Fibroblast of peridontal ligament (primary cell): ENCODE data around the gene FGFR4.
"Not testable (repeated sequence)": the region's sequence is repeated elsewhere in the genome, so short reads cannot be mapped to it uniquely, and the experiment has no call there.

Experiments
- DNase-seq: peaks from one replicate; pipeline ENCODE4 v3.0.0-alpha.2; 2010; ENCODE audit errors: extremely low read depth

Gene FGFR4

DNA sequence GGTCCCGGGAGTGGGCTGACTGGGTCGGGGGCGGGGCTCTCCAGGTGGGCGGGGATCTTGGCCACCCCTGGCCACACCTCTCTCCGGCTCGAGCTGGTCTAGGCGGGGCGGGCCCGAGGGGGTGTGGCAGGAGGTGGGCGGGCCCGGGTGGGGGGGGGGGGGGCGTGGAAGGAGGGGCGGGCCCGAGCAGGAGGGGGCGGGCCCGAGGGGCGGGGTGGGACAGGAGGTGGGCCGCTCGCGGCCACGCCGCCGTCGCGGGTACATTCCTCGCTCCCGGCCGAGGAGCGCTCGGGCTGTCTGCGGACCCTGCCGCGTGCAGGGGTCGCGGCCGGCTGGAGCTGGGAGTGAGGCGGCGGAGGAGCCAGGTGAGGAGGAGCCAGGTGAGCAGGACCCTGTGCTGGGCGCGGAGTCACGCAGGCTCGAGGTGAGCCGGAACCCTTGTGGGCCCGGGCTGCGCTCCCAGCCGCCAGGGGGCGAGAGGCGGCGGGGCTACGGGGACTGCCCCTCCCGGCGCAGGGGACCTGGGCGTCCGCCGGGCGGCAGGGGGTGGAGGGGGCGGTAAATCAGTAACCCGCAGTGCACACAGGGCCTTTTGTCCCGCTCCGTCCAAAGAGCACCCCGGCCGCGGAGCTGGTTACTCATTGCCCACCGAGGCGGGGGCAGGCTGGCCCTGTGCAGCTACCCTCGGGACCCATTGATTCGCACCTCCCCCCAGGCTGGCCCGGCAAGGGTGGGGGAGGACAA lies at the start of gene FGFR4:
Gene FGFR4 (plus strand): TSS at position 262 of the 744 bp plus-strand sequence. CDS start 2,688 bp downstream, outside the sequence.
- DNase-seq: no peak

GRCh38 chr5:177036921-177037320 lies 49.8 kb upstream of the FGFR4 start:
- no peak for DNase-seq

GRCh38 chr5:177040814-177041420 lies 45.8 kb upstream of the FGFR4 start:
- peak; percentile 98 for DNase-seq

DNA sequence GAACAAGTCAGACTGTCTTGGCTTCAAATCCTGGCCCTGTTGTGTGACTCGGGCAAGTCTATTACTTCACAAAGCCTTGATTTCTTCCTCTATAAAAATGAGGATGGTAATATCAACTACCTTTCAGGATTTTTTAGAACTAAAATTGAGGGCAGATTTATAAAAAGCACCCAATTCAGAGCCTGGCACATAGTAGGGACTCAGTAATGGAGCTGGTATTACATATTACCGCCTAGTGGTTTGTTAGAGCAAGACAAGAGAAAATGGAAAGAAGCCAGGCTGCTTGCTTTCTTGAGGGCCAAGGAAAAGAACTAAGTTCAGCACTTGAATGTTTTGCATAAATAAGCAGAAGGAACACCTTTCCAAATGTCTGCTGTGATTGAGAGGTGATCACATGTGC lies 44.8 kb upstream of the FGFR4 start:
- no peak for DNase-seq

GRCh38 chr5:177043114-177043513 lies 43.6 kb upstream of the FGFR4 start:
- DNase-seq: no peak

GRCh38 chr5:177043958-177044357 lies 42.8 kb upstream of the FGFR4 start:
- no peak for DNase-seq

DNA sequence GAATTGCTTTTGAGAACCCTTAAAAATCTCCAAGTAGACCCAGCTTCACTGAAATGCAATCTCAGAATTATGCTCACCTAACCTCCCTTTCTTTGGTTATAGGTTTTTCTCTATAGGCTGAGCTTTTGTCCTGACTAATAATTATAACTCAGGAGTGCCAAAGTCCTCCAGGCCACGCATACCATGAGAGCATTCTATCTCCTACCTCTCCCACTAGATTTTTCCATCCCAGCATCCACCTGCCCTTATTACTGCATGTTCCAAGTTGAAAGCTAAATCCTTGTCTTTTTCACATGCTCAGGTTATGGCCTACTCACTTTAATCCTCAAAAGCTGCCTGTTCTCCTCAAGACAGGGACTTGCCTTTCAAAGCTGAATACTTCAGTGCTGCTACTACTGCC lies 42.1 kb upstream of the FGFR4 start:
- no peak for DNase-seq

- no peak for DNase-seq
Measured at GRCh38 chr5:177045631-177046030, 41.1 kb upstream of the FGFR4 start.

DNA sequence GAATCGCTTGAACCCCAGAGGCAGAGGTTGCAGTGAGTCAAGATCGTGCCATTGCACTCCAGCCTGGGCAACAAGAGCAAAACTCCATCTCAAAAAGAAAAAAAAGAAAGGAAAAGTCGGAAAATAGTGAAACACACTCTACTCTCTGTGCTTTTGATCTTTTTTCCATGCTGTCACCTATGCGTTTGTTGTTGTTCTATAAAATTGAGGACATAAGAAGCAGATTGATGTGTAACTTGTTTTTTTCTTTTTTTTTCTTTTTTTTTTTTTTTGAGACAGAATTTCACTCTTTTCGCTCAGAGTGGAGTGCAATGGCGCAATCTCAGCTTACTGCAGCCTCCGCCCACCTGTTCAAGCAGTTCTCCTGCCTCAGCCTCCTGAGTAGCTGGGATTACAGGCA lies 38.2 kb upstream of the FGFR4 start:
- DNase-seq: not testable (repeated sequence)

DNA sequence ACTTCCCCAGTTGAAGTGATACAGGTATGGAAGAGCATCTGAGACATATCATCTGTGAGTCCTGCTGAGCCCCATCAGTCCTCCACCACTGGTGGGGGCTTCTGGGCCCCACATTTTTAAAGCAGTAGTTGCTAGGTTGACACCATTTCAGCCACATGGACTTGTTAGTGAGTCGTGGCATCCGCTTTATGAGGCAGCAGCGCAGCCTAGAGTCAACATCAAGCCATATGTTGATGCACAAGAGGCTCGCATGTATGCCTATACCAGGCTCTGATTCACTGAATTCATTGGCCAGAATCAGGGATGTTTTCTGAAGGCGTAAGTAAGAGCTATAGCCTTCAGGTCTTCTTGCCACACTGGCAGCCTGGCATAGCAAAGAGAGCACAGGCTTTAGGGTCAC lies 37.4 kb upstream of the FGFR4 start:
- DNase-seq: no peak

- DNase-seq: no peak
Measured at GRCh38 chr5:177064500-177065277, 22.0 kb upstream of the FGFR4 start.

- no peak for DNase-seq
Measured at GRCh38 chr5:177065491-177065890, 21.2 kb upstream of the FGFR4 start.

GRCh38 chr5:177066224-177066623 lies 20.5 kb upstream of the FGFR4 start:
- DNase-seq: no peak

- DNase-seq: no peak
Measured at GRCh38 chr5:177067503-177067902, 19.2 kb upstream of the FGFR4 start.

- DNase-seq: no peak
Measured at GRCh38 chr5:177070536-177071191, 16.1 kb upstream of the FGFR4 start.

DNA sequence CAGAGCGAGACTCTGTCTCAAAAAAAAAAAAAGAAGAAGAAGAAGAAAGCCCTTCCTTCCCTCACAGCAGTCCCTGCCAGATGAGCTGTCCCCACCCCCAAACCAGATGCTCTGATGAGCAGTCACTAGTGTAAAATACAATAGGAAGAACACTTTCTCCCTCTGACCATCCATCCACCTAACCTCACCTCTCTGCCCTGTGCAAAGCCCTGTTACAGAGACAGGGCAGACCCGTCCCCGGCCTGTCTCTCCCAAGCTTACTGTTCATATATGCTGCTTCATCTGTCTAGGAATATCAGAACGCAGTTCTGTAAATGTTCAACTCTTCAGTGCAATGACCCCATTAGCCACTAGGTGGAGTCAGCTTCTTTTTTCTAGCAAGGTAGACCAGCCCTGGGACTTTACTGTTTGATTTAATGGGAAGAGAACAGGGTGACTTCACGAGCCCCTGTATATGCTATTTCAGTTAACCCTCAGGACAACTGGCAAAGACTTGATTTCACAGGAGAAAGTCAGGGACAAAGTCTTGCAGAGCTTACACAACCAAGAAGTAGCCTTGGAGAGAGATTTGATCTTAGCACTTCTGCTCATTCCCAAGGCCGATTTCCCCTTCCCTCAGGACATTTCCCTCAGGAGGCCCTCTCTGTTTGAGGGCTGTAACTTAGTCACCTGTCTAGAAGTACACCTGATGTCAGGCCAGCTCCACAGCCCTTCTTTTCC lies 14.9 kb upstream of the FGFR4 start:
- peak; percentile 90 for DNase-seq

GRCh38 chr5:177077335-177077734 lies 9.4 kb upstream of the FGFR4 start:
- no peak for DNase-seq

GRCh38 chr5:177079606-177080005 lies 7.1 kb upstream of the FGFR4 start:
- no peak for DNase-seq

GRCh38 chr5:177080265-177080664 lies 6.5 kb upstream of the FGFR4 start:
- DNase-seq: no peak

DNA sequence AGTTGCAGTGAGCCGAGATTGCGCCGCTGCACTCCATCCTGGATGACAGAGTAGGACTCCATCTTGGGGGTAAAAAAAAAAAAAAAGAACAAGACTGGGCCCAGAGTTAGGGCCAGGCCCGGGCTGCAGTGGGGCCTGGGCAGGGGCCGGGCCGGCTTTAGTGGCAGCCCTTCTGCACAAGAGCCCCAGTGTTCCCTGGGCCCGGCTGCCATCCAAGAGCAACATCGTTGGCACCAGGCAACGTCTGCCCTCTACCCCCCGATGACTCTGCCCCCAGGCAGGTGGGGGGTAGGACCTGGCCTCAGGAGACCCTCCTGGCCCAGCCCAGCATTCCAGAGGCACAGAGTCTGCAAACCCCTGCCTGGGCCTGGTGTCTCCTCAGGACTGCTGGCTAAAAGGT lies 4.9 kb upstream of the FGFR4 start:
- no peak for DNase-seq

DNA sequence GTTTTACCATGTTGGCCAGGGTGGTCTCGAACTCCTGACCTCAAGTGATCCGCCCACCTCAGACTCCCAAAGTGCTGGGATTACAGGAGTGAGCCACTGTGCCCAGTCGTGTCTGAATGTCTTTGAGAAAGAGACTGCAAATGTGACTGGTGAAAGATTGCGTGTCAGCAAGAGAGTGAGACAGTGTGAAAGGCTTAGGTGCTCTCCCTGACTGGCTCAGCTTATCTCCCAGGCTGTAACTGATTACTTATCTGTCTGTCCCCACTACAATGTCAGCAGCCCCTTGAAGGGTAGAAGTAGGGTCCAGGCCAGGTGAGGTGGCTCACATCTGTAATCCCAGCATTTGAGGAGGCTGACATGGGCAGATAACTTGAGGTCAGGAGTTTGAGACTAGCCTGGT lies 3.4 kb upstream of the FGFR4 start:
- no peak for DNase-seq

DNA sequence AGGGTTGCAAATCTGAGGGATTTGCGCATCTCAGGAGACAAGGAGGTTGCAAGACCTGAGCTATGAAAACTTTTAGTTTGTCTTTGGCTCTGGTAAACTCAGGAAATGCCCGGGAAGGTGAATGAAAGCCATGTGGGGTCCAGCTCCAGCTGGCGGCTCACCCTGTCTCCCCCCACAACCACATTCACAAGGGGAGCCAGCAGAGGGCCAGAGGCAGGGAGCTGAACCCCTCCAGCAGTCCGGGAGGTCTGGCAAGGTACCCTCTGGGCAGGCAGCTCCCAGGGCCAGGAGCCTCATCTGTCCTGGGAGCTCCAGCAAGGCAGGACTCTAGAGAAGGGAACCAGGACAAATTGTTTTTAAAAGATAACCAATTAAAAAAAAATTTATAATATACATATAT lies 2.5 kb upstream of the FGFR4 start:
- DNase-seq: no peak
